Retinal pigment epithelial cell (primary cell): ENCODE data around the gene HPS6.

Experiments
- DNase-seq: peaks from one replicate; pipeline ENCODE4 v3.0.0-alpha.2; 2010; ENCODE audit warnings: low read depth
- H3K4me3 ChIP-seq: 2 replicates; pipeline ENCODE4 v1.5.1; 2011; ENCODE audit warnings: mild to moderate bottlenecking, low read length, control low read depth, moderate library complexity
- TF ChIP-seq, protein P1 (sequence below): conservative IDR thresholded peaks from 2 replicates; pipeline ENCODE4 v1.5.1; 2011; ENCODE audit warnings: low read depth, low read length, control low read depth, inconsistent platforms

HPS6 gene

DNA sequence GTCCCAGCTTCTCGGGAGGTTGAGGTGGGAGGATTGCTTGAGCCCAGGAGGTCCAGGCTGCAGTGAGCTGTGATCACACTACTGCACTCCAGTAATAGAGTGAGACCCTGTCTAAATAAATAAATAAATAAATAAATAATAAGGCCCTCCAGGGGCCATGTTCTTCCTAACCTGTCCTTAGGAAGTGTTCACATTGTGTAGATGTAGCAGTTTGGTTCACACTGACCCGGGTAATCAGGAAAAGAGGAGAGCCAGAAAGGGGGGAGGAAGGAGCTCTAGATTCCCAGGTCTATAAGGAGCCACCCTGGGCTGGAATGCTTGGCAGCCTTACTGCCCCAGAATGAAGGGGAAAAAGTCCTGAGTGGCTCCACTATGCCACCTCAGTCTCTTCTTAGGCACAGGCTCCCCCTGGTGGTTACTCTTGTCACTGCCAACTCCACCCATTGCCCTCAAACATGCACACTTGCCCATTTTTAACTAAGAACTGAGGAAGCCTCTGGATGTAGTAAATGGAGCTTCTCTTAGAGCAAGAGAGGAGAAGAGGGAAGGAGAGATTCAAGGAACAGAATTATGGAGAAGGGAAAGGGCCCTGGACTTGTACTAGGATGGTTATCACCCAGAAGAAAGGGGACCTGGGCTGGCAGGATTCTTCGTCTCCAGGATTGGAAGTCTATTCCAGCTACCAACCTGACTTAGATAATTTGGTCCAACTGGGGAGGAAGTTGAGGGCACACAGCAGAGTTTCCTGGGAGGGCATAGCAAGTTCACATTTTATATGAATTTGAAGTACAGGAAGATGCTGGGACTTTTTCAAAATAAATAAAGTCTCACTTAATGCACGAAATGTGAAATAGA lies 7.8 kb downstream of the HPS6 start:
- no peak for DNase-seq
- TF ChIP-seq, protein P1, sequence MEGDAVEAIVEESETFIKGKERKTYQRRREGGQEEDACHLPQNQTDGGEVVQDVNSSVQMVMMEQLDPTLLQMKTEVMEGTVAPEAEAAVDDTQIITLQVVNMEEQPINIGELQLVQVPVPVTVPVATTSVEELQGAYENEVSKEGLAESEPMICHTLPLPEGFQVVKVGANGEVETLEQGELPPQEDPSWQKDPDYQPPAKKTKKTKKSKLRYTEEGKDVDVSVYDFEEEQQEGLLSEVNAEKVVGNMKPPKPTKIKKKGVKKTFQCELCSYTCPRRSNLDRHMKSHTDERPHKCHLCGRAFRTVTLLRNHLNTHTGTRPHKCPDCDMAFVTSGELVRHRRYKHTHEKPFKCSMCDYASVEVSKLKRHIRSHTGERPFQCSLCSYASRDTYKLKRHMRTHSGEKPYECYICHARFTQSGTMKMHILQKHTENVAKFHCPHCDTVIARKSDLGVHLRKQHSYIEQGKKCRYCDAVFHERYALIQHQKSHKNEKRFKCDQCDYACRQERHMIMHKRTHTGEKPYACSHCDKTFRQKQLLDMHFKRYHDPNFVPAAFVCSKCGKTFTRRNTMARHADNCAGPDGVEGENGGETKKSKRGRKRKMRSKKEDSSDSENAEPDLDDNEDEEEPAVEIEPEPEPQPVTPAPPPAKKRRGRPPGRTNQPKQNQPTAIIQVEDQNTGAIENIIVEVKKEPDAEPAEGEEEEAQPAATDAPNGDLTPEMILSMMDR, result peak; percentile 98
- H3K4me3 ChIP-seq, result no peak overlapping the region

DNA sequence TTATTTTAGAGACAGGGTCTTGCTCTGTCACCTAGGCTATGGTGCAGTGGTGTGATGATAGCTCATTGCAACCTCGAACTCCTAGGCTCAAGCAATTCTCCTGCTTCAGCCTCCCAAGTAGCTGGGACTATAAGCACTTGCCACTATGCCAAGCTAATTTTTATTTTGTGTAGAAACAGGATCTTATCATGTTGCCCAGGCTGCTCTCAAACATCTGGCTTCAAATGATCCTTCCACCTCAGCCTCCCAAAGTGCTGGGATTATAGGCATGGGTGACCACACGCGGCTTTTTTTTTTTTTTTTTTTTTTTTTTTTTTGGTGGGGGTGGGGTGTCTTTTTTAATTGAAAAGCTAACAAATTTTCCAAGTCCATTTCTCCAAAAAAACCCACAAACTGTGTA lies 18.4 kb downstream of the HPS6 start:
- TF ChIP-seq, protein P1, result no peak
- H3K4me3 ChIP-seq, result no peak overlapping the region
- DNase-seq, result no peak

DNA sequence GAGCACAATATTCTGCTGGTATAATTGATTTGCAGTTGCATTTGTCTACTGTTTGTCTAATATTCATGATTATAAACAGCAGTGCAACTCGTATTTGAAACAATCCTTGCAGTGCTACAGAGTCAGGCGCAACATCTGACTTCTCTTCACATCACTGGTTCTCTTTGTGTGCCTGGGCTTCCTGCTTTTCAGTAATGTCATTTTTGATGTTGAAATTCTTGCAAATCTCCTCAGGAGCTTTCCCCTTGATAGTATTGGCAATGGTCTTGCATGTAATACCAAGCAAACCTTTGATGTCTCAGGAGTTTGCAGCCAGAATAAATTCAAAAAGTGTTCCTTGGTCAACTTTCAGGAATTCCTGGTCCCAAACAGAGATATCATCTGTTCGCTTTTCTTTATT lies 20.2 kb downstream of the HPS6 start:
- TF ChIP-seq, protein P1, result no peak
- DNase-seq, result no peak

DNA sequence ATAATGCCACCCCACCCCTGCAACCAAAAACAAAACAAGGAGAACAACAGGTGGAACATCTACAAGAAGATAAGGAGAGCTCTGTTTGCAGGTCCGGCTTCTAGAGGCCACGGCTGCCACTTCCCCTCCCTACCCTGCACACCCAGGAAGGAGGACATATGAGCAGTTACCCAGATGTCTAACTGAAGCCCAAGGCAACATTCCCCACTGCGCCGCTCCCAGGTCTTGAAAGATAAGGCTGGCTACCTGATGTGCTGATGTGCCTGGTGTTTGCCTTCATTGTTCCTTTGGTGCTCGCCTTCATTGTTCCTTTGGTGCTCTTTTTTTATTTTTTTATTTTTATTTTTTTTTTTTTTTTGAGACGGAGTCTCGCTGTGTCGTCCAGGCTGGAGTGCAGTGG lies 21.0 kb downstream of the HPS6 start:
- TF ChIP-seq, protein P1, result no peak
- no peak for DNase-seq
- H3K4me3 ChIP-seq, result no peak overlapping the region

More for the DNA sequence above, 20.2 kb downstream of the HPS6 start:
- H3K4me3 ChIP-seq, result no peak overlapping the region

DNA sequence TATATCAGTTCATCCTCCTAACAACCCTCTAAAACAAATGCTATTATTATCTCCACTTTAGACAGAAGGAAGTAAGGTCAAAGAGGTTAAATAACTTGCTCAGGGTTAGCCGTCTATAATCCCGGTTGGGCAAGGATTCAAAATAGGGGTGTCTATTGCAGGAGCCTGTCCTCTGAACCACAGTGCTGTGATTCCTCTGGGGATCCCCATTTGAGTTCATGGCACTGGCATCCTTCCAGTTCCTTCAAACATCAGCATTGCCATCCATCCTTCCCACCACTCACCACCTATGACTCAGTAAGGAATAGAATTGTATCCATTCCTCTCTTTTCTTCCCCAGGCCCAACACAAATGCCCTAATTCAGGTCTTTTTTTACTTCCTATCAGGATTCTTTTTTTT lies 25.6 kb downstream of the HPS6 start:
- DNase-seq, result no peak

DNA sequence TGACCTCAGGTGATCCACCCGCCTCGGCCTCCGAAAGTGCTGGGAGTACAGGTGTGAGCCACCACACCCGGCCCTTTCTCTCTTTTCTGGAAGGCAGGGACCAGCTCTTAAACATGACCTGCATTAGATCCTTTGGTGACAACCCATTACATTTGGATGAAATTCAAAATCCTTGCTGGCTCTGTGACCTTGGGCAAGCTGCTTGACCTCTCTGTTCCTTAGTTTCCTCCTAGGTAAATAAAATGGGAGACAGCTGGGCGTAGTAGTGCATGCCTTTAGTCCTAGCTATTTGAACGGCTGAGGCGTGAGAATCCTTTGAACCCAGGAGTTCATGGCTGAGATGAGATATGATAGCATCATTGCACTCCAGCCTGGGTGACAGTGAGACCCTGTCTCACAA lies 31.3 kb downstream of the HPS6 start:
- H3K4me3 ChIP-seq, result no peak overlapping the region
- no peak for DNase-seq
- TF ChIP-seq, protein P1, result no peak

More for the DNA sequence above, 25.6 kb downstream of the HPS6 start:
- TF ChIP-seq, protein P1, result no peak
- H3K4me3 ChIP-seq, result no peak overlapping the region

DNA sequence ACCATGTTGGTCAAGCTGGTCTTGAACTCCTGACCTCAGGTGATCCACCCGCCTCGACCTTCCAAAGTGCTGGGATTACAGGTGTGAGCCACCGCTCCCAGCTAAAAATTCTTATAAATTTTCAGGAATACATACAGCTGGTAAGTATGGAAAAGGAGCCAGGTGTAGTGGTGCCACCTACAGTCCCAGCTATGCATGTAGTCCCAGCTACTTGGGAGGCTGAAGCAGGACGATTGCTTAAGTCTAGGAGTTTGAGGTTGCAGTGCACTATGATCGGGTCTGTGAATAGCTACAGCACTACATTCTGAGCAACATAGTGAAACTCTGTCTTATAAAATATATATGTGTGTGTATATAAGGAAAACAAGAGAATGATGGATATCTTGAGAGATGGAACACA lies 36.0 kb downstream of the HPS6 start:
- H3K4me3 ChIP-seq, result no peak overlapping the region
- TF ChIP-seq, protein P1, result peak; percentile 23
- no peak for DNase-seq
